Activated naive CD8-positive, alpha-beta T cell (primary cell): Measurements from ENCODE around the gene PDZD4.

ENCODE experiments used
- H3K27ac Mint-ChIP-seq: one replicate; pipeline ENCODE4 v1.8.0; 2021; ENCODE audit warnings: mixed read lengths
- H3K27me3 Mint-ChIP-seq: one replicate; pipeline ENCODE4 v1.8.0; 2021; ENCODE audit warnings: mixed read lengths
- H3K36me3 Mint-ChIP-seq: one replicate; pipeline ENCODE4 v1.8.0; 2021; ENCODE audit warnings: mixed read lengths
- H3K4me1 Mint-ChIP-seq: one replicate; pipeline ENCODE4 v1.8.0; 2021; ENCODE audit warnings: low read depth, mixed read lengths
- H3K4me3 Mint-ChIP-seq: one replicate; pipeline ENCODE4 v1.8.0; 2021; ENCODE audit warnings: mild to moderate bottlenecking, mixed read lengths
- H3K9me3 Mint-ChIP-seq: one replicate; pipeline ENCODE4 v1.8.0; 2021; ENCODE audit warnings: low read depth, mixed read lengths

PDZD4 gene

GRCh38 chrX:153829799-153830639 is at the start of gene PDZD4:
PDZD4 (minus strand) TSS chrX:153830544; CDS start chrX:153830298, 246 bp downstream.
- Mint-ChIP-seq H3K4me3 (peak within 1 kb of the TSS; percentile 69), H3K4me1 (peaks cover 15% of the 10 kb centered on the region), H3K36me3 (no peaks in the 10 kb centered on the region), H3K27me3 (no peaks in the 10 kb centered on the region), H3K27ac (no peak within 1 kb of the TSS), H3K9me3 (no peaks in the 10 kb centered on the region)

- Mint-ChIP-seq H3K4me1 (peaks cover 12% of the 10 kb centered on the region), H3K27ac (no peak overlapping the region), H3K27me3 (peaks cover 9% of the 10 kb centered on the region), H3K36me3 (no peaks in the 10 kb centered on the region), H3K9me3 (no peaks in the 10 kb centered on the region), H3K4me3 (no peak overlapping the region)
Measured at GRCh38 chrX:153879741-153880439, 49.5 kb upstream of the PDZD4 start.

DNA sequence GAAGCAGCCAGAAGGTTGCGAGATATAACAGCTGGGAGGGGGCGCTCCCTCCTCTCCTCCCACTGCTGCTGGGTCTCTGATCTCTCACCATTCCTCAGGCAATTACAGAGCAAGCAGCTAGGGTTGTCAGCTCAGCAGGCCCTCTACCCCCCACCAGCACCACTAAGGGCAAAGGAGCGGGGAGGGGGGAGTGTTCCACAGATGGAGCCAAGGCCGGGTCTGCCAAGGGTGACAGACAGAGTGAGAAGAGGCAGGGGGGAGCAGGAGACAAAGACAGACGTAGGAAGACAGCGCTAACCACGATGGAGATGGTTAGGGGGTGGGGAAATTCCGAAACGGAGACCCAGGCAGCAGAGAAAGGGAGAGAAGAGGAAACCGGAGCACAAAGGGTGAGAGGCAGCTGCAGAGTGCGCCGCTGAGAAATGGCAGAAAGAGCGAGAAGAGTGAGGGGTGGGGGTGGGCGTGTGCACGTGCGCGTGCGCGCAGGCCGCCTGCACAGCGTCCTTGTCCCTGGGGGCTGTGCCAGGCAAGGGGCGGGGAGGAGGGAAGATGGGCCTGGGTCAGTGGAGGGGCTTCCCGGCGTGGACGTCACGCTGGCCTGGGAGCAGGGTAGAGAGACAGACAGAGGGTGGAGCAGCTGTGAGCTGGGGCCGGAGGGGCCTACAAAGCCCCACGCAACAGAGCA is 48.8 kb upstream of the PDZD4 start:
- Mint-ChIP-seq H3K4me1 (peaks cover 12% of the 10 kb centered on the region), H3K4me3 (peak overlapping the region; percentile 64), H3K27ac (no peak overlapping the region), H3K27me3 (peaks cover 9% of the 10 kb centered on the region), H3K9me3 (no peaks in the 10 kb centered on the region), H3K36me3 (no peaks in the 10 kb centered on the region)

- H3K4me3 Mint-ChIP-seq = no peak overlapping the region
Measured at GRCh38 chrX:153878345-153878744, 48.0 kb upstream of the PDZD4 start.

DNA sequence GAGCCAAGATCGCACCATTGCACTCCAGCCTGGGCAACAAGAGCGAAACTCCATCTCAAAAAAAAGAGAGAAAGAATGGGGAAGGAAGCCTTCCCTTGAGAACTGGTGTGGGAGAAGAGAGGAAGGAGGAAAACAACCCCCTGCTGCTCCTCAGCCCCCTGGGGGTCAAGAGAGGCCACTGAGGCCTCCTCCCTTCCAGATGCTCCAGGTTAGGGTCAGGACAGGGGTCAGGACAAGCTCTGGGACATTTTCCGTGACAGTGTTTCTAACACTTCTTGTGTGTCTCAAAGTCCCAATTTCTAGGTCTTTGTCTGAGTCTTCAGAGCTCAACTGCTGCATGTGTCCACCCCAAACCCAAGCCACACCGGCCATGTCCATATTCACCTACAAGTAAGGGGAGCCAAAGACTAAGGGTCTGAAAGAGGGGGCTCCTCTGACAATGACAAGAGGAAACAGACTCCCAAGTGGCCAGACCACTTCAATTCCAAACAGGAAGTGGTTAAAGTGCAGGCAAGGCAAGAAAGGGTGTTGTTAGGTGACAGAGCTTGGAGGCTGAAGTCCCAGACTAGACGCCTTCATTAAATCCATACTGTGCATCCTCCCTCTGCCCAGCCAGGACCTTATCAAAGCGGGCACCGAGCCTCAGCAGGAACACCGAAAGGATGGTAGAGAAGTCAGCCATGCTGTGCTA is 47.4 kb upstream of the PDZD4 start:
- Mint-ChIP-seq H3K27me3 (peaks cover 9% of the 10 kb centered on the region), H3K4me3 (no peak overlapping the region), H3K27ac (no peak overlapping the region), H3K4me1 (peaks cover 12% of the 10 kb centered on the region), H3K36me3 (no peaks in the 10 kb centered on the region), H3K9me3 (no peaks in the 10 kb centered on the region)

More at GRCh38 chrX:153878345-153878744, 48.0 kb upstream of the PDZD4 start:
- Mint-ChIP-seq H3K4me1 (peaks cover 12% of the 10 kb centered on the region), H3K36me3 (no peaks in the 10 kb centered on the region), H3K9me3 (no peaks in the 10 kb centered on the region), H3K27ac (no peak overlapping the region), H3K27me3 (peaks cover 9% of the 10 kb centered on the region)

DNA sequence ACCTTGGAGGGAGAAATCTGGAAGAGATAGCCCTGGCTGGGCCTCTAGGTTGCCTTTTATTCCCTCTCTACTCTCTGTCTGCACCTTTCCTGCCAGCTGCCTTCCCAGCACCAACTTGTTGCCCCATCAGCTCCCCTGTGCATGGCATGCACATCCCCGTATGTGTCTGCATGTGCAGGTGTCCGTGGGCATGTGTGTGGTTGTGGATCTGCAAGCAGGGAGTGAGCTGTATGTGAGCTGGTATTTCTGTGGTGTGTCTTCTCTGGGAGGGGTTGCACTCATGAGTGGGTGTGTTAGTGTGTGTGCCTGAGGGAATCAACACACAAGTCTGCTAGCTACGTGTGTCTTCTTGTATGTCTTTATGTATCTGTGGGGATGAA is 45.8 kb upstream of the PDZD4 start:
- Mint-ChIP-seq H3K4me1 (peaks cover 12% of the 10 kb centered on the region), H3K27ac (no peak overlapping the region), H3K4me3 (no peak overlapping the region), H3K9me3 (no peaks in the 10 kb centered on the region), H3K27me3 (peaks cover 8% of the 10 kb centered on the region), H3K36me3 (no peaks in the 10 kb centered on the region)

DNA sequence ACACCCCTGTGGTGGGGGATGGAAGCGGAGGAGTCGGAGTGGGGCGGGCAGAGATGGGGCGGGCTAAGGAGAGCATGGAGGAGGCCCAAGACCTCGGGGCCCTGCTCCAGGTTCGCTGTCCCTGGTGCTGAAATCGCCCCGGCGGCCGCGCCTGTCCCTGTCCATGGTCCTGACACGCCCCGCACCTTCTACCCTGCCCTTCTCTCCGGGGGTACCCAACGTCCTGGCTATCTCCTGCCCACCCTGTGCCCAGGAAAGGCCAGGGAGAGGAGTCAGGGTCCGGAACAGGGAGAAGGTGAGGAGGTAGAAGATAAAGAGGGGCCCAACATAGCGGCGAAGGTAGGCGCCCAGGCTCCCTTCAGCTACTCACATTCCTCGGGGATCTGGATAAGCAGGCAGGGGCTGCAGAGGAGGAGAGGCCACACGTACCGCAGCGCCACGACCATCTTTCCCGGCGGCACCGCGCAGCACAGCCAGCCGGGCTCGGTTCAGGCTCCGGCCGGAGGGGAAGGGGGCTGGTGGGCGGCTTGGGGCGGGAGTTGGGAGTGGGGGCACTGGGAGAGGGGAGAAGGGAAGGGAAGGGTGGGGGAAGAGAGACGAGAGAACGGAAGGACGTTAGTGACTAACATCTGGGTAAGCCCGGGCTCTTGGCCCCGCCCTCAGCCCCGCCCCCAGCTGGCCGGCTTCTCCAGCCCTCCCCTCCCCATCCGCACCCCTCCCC is 45.2 kb upstream of the PDZD4 start:
- Mint-ChIP-seq H3K9me3 (no peaks in the 10 kb centered on the region), H3K27me3 (peaks cover 8% of the 10 kb centered on the region), H3K27ac (no peak overlapping the region), H3K36me3 (no peaks in the 10 kb centered on the region), H3K4me3 (no peak overlapping the region), H3K4me1 (peaks cover 12% of the 10 kb centered on the region)

DNA sequence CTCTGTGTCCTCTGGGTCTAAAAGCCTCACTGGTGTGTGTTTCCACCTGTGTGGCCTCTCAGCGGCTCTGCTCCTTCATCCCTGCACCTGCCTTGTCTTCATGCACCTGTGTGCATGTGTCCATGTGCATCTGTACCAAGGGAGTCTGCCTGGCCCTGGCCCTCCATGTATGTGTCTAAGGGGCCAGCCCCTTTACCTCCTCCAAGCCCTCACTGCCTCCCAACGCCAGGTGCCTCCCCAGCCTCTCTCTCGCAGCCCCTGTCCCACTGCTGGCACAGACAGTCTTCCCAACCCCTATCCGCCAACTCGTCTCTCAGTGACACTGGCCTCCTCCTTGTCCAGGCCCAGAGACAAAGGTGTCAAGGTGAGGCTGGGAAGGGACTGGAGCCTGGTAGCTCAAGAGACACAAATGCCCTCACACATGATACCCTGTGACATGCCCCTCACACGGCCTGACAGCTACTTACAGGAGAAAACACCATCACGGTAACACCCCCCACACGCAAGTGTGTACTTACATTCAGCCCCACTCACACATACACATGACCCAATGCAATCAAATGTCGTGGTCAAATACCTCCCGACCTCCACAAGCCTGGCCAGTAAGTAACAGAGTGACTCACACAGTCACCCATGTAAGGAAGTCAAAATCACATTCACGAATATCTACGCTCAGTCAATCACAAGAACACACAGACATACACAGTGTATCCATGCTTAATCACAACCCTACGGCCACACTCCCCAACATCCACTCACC is 44.2 kb upstream of the PDZD4 start:
- Mint-ChIP-seq H3K27ac (no peak overlapping the region), H3K27me3 (peaks cover 8% of the 10 kb centered on the region), H3K4me3 (no peak overlapping the region), H3K9me3 (no peaks in the 10 kb centered on the region), H3K4me1 (peaks cover 12% of the 10 kb centered on the region), H3K36me3 (no peaks in the 10 kb centered on the region)

DNA sequence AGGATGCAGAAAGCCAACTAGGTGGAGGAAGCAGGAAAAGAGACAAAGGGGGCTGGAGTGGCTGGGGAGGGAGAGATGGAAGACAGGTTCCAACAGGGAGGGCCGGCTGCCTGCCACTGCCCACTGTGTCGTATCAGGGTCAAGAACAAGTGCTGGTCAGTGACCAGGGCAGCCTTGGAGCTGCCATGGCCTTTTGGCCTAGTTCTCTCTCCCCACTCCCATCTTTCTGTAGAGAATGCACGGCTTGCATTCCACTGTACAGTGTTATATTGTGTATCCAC is 43.7 kb upstream of the PDZD4 start:
- peaks cover 7% of the 10 kb centered on the region for H3K4me1 Mint-ChIP-seq
- no peak overlapping the region for H3K4me3 Mint-ChIP-seq
- no peak overlapping the region for H3K27ac Mint-ChIP-seq
- no peaks in the 10 kb centered on the region for H3K36me3 Mint-ChIP-seq
- H3K9me3 Mint-ChIP-seq = no peaks in the 10 kb centered on the region
- peaks cover 6% of the 10 kb centered on the region for H3K27me3 Mint-ChIP-seq

DNA sequence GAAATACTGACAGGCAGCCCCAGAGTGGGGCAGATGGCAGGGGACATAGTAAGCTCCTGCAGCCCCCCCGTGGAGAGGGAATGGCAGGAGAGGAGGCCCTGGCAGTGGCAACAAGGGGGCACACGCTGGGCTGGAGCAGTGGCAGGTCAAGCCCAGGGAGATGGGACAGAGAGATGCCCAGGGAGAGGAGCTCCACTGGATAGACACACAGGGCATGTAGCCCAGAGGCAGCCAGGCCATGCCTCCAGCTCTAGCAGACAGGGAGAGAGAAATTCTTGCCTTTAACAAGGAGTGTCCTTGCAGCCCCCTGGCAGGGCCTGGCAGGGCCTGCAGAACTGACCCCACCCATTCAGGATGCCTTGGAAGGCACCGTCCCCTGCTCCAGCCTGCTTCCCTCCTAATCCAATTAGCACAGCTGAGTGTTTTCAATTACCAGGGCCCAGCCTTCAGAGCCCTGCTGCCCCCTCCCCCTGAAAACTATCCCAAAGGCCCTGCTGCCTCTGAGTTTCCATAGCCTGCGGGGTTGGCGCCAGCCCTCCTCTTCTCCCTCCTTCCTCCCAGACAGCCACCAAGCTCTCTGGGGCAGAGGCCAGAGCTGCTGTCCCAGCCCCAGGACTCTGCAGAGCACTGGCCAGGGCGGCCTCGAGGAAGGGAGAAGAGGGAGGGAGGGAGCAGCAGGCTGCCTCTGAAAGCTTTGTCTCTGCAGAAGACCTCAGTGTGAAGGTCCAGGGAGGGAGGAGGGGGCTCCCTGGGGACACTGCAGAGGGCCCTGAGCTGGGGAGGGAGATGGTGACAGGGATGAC is 43.1 kb upstream of the PDZD4 start:
- no peak overlapping the region for H3K27ac Mint-ChIP-seq
- no peak overlapping the region for H3K4me3 Mint-ChIP-seq
- no peaks in the 10 kb centered on the region for H3K9me3 Mint-ChIP-seq
- H3K4me1 Mint-ChIP-seq = peaks cover 4% of the 10 kb centered on the region
- H3K27me3 Mint-ChIP-seq = peaks cover 6% of the 10 kb centered on the region
- H3K36me3 Mint-ChIP-seq = no peaks in the 10 kb centered on the region

GRCh38 chrX:153871946-153872878 is 41.9 kb upstream of the PDZD4 start:
- Mint-ChIP-seq H3K9me3 (no peaks in the 10 kb centered on the region), H3K27me3 (peaks cover 4% of the 10 kb centered on the region), H3K27ac (no peak overlapping the region), H3K4me1 (peaks cover 3% of the 10 kb centered on the region), H3K36me3 (no peaks in the 10 kb centered on the region), H3K4me3 (no peak overlapping the region)

GRCh38 chrX:153871451-153871850 is 41.1 kb upstream of the PDZD4 start:
- H3K36me3 Mint-ChIP-seq = no peaks in the 10 kb centered on the region
- H3K4me1 Mint-ChIP-seq = peaks cover 2% of the 10 kb centered on the region
- peaks cover 4% of the 10 kb centered on the region for H3K27me3 Mint-ChIP-seq
- H3K27ac Mint-ChIP-seq = no peak overlapping the region
- no peaks in the 10 kb centered on the region for H3K9me3 Mint-ChIP-seq
- no peak overlapping the region for H3K4me3 Mint-ChIP-seq
